Esophagus squamous epithelium (tissue), 5 donors: Measurements from ENCODE around the gene RSU1. TPM values are rescaled to one million over a fixed set of nuclear protein-coding genes. Genes with fewer than 3 reads are reported as not detected.

Experiments
- DNase-seq: peaks from one replicate; lab custom pipeline; 2025; lab: John Stamatoyannopoulos, UW
- H3K27ac ChIP-seq, 4 donors: fragments of 200-600 bp; sonication (generic); one replicate each; pipeline ENCODE4 v1.5.1; 2016 to 2019; ENCODE audit warnings: mild to moderate bottlenecking in 1 of 4
- H3K27me3 ChIP-seq, 4 donors: fragments of 200-600 bp; sonication (generic); 1 replicate in 3 of 4; 2 replicates in 1 of 4; pipeline versions ENCODE4 v1.5.1 to v1.6.0; 2017 to 2021; ENCODE audit warnings: antibody characterized with exemption in 1 of 4
- H3K36me3 ChIP-seq, 3 donors: fragments of 200-600 bp; sonication (generic); one replicate each; pipeline ENCODE4 v1.5.1; 2016 to 2019
- H3K4me1 ChIP-seq, 3 donors: fragments of 200-600 bp; sonication (generic); one replicate each; pipeline ENCODE4 v1.5.1; 2017 to 2019
- H3K4me3 ChIP-seq, 4 donors: fragments of 200-600 bp; sonication (generic); 1 replicate in 3 of 4; 2 replicates in 1 of 4; pipeline ENCODE4 v1.5.1; 2016 to 2019; ENCODE audit warnings: mild to moderate bottlenecking in 2 of 4, moderate library complexity in 1 of 4
- H3K9me3 ChIP-seq, 3 donors: fragments of 200-600 bp; sonication (generic); one replicate each; pipeline ENCODE4 v1.5.1; 2016 to 2019
- CTCF ChIP-seq, 6 experiments: fragments of 450-650 bp in 4 of 6; fragments of 200-600 bp in 2 of 6; sonication (generic) in 2 of 6; IDR thresholded peaks; one replicate each; pipeline ENCODE4 v1.5.1; 2016 to 2019; ENCODE audit warnings: antibody characterized with exemption in 6 of 6, mild to moderate bottlenecking in 4 of 6, moderate library complexity in 4 of 6
- POLR2A ChIP-seq, 4 donors: fragments of 450-650 bp; IDR thresholded peaks; one replicate each; pipeline ENCODE4 v1.6.1; 2017; ENCODE audit warnings: antibody characterized with exemption in 4 of 4, mild to moderate bottlenecking in 4 of 4, moderate library complexity in 3 of 4
- WGBS, 2 donors: methylation state at CpG; one replicate each; pipeline ENCODE4 v1.1.5; 2018; 5-methylcytosine and 5-hydroxymethylcytosine counted together
- intact Hi-C: fragments of 100-400 bp; cut with DNase I; formaldehyde crosslinking; loops from one replicate; pipeline ENCODE4 v1.15.0; 2022
- total RNA-seq, 4 donors: library from RNA; depleted of rRNA; stranded (reverse); fragments of >200 nt; gene quantifications; one replicate each; pipeline ENCODE4 v1.1.0, GENCODE V29; 2016
- donor health status: DM: yes; HTN: yes; CAD: no.

RSU1 gene
- total RNA-seq, 4 donors from 2014 or later: 43.5 to 61.5 (median 51.3) TPM

- no peak for DNase-seq
- H3K27ac ChIP-seq: no peak overlapping the region
- no peaks in the 10 kb centered on the region for H3K36me3 ChIP-seq
- H3K27me3 ChIP-seq: no peaks in the 10 kb centered on the region
- TF ChIP-seq POLR2A (IDR thresholded peaks at IDR 0.05) (no peak), CTCF (IDR thresholded peaks at IDR 0.05) (no peak)
- intact Hi-C loops: no loop called here
- H3K9me3 ChIP-seq: no peaks in the 10 kb centered on the region
- H3K4me3 ChIP-seq: no peak overlapping the region
- 88 to 89% methylated on average over 3 of the region's 3 CpGs for WGBS, 2 donors
- no peaks in the 10 kb centered on the region for H3K4me1 ChIP-seq
These were observed 173.7 kb downstream of the RSU1 start for GRCh38 chr10:16643502-16643901.

GRCh38 chr10:16640153-16640552 lies 177.1 kb downstream of the RSU1 start:
- no peaks in the 10 kb centered on the region for H3K9me3 ChIP-seq
- WGBS, 2 donors: 81 to 87% methylated on average over 2 of the region's 2 CpGs
- H3K4me1 ChIP-seq: no peaks in the 10 kb centered on the region
- no peaks in the 10 kb centered on the region for H3K36me3 ChIP-seq
- H3K27ac ChIP-seq: no peak overlapping the region
- intact Hi-C loops: no loop called here
- TF ChIP-seq POLR2A (IDR thresholded peaks at IDR 0.05) (no peak), CTCF (IDR thresholded peaks at IDR 0.05) (no peak)
- no peak for DNase-seq
- H3K27me3 ChIP-seq: no peaks in the 10 kb centered on the region
- no peak overlapping the region for H3K4me3 ChIP-seq

GRCh38 chr10:16639471-16639870 lies 177.8 kb downstream of the RSU1 start:
- WGBS, 2 donors: 68 to 74% methylated on average over 4 of the region's 4 CpGs
- Histone ChIP-seq H3K27me3 (no peaks in the 10 kb centered on the region), H3K4me3 (no peak overlapping the region), H3K27ac (no peak overlapping the region), H3K36me3 (no peaks in the 10 kb centered on the region), H3K4me1 (no peaks in the 10 kb centered on the region), H3K9me3 (no peaks in the 10 kb centered on the region)
- TF ChIP-seq CTCF (IDR thresholded peaks at IDR 0.05) (no peak), POLR2A (IDR thresholded peaks at IDR 0.05) (no peak)
- intact Hi-C loops: no loop called here
- no peak for DNase-seq

- no peak overlapping the region for H3K27ac ChIP-seq
- H3K36me3 ChIP-seq: no peaks in the 10 kb centered on the region
- no peaks in the 10 kb centered on the region for H3K9me3 ChIP-seq
- no peak for DNase-seq
- intact Hi-C loops: no loop called here
- TF ChIP-seq POLR2A (IDR thresholded peaks at IDR 0.05): no peak
- no peak for TF ChIP-seq CTCF (IDR thresholded peaks at IDR 0.05)
- no peak overlapping the region for H3K4me3 ChIP-seq
- no peaks in the 10 kb centered on the region for H3K4me1 ChIP-seq
- no peaks in the 10 kb centered on the region for H3K27me3 ChIP-seq
- WGBS, 2 donors: 89 to 98% methylated on average over 5 of the region's 5 CpGs
These were observed 184.2 kb downstream of the RSU1 start for GRCh38 chr10:16632996-16633395.

GRCh38 chr10:16626697-16627096 lies 190.5 kb downstream of the RSU1 start:
- Histone ChIP-seq H3K36me3 (no peaks in the 10 kb centered on the region), H3K4me3 (no peak overlapping the region), H3K27me3 (no peaks in the 10 kb centered on the region), H3K4me1 (no peaks in the 10 kb centered on the region), H3K9me3 (no peaks in the 10 kb centered on the region), H3K27ac (no peak overlapping the region)
- intact Hi-C loops: no loop called here
- 78 to 81% methylated on average over 5 of the region's 5 CpGs for WGBS, 2 donors
- TF ChIP-seq POLR2A (IDR thresholded peaks at IDR 0.05): no peak
- no peak for TF ChIP-seq CTCF (IDR thresholded peaks at IDR 0.05)
- no peak for DNase-seq
